Activated CD8-positive, alpha-beta T cell treated with anti-CD3 and anti-CD28 coated beads for 36 hours (primary cell): Measurements from ENCODE around the gene AGAP1. TPM values are rescaled to one million over a fixed set of nuclear protein-coding genes. Genes with fewer than 3 reads are reported as not detected.

Experiments used
- ATAC-seq: fragments of 200-7000 bp; cut with Tn5 transposase; one replicate; pipeline ENCODE4 v1.10.0; 2021; ENCODE audit warnings: mild to moderate bottlenecking, moderate library complexity
- CTCF ChIA-PET: fragments of 350-600 bp; sonication (Branson Sonifier 250); formaldehyde crosslinking; loops from one replicate; lab custom pipeline; 2021; ENCODE audit warnings: antibody characterized with exemption; lab: Charles Lee
- POLR2A ChIA-PET: fragments of 350-600 bp; sonication (Branson Sonifier 250); formaldehyde crosslinking; loops from one replicate; lab custom pipeline; 2021; ENCODE audit warnings: antibody characterized with exemption; lab: Charles Lee
- DNase-seq: peaks from one replicate; pipeline ENCODE4 v3.0.0-alpha.2; 2020
- H3K27ac Mint-ChIP-seq: one replicate; pipeline ENCODE4 v1.8.0; 2021; ENCODE audit warnings: mild to moderate bottlenecking, mixed read lengths
- H3K27me3 Mint-ChIP-seq: one replicate; pipeline ENCODE4 v1.8.0; 2021; ENCODE audit warnings: mixed read lengths
- H3K36me3 Mint-ChIP-seq: one replicate; pipeline ENCODE4 v1.8.0; 2021; ENCODE audit warnings: low read depth, mixed read lengths
- H3K4me1 Mint-ChIP-seq: one replicate; pipeline ENCODE4 v1.8.0; 2021; ENCODE audit warnings: low read depth, mixed read lengths
- H3K4me3 Mint-ChIP-seq: one replicate; pipeline ENCODE4 v1.8.0; 2021; ENCODE audit warnings: mild to moderate bottlenecking, moderate library complexity, mixed read lengths
- H3K9me3 Mint-ChIP-seq: one replicate; pipeline ENCODE4 v1.8.0; 2021; ENCODE audit warnings: mixed read lengths
- CTCF ChIP-seq: fragments of 200-600 bp; IDR thresholded peaks from one replicate; pipeline ENCODE4 v1.8.0; 2022; ENCODE audit warnings: antibody characterized with exemption, mild to moderate bottlenecking
- intact Hi-C: fragments of 100-400 bp; cut with micrococcal nuclease; formaldehyde crosslinking; loops from one replicate; pipeline ENCODE4 v1.10.0; 2022
- total RNA-seq, 2 experiments: library from RNA; stranded (reverse); gene quantifications; one replicate each; pipeline ENCODE4 v1.2.3, GENCODE V29; 2021

Gene AGAP1
- total RNA-seq, 2 experiments from 2014 or later, result 2.5 to 2.9 TPM

GRCh38 chr2:235960011-235960715 is 466.3 kb downstream of the AGAP1 start:
- no peak overlapping the region for H3K27ac Mint-ChIP-seq
- no peak for DNase-seq
- no peak for ATAC-seq
- H3K9me3 Mint-ChIP-seq, result no peaks in the 10 kb centered on the region
- POLR2A ChIA-PET, result no interaction called here
- H3K4me3 Mint-ChIP-seq, result no peak overlapping the region
- H3K27me3 Mint-ChIP-seq, result peaks cover 4% of the 10 kb centered on the region
- no peak for TF ChIP-seq CTCF
- intact Hi-C loops, result no loop called here
- CTCF ChIA-PET, result no interaction called here
- H3K36me3 Mint-ChIP-seq, result no peaks in the 10 kb centered on the region
- H3K4me1 Mint-ChIP-seq, result no peaks in the 10 kb centered on the region

GRCh38 chr2:235960716-235961640 is 467.1 kb downstream of the AGAP1 start:
- Mint-ChIP-seq H3K36me3 (no peaks in the 10 kb centered on the region), H3K4me1 (no peaks in the 10 kb centered on the region), H3K27ac (no peak overlapping the region), H3K9me3 (no peaks in the 10 kb centered on the region), H3K4me3 (no peak overlapping the region), H3K27me3 (peaks cover 2% of the 10 kb centered on the region)
- ChIA-PET CTCF (no interaction called here), POLR2A (no interaction called here)
- ATAC-seq, result no peak
- DNase-seq, result no peak
- intact Hi-C loops, result no loop called here
- no peak for TF ChIP-seq CTCF

DNA sequence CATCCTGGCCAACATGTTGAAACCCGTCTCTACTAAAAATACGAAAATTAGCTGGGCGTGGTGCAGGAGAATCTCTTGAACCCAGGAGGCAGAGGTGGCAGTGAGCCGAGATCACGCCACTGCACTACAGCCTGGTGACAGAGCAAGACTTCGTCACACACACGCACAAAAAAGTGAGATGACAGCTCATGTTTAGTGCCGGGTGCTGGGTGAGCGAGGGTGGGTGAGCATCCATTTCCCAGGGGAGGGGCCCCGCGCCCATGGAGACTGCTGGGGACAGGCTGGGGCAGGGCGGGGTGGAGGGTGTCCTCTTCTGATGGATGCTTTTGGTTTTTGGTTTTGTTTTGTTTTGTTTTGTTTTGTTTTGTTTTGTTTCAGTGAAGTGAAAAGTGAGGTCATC is 467.9 kb downstream of the AGAP1 start:
- Mint-ChIP-seq H3K4me1 (no peaks in the 10 kb centered on the region), H3K9me3 (no peaks in the 10 kb centered on the region), H3K27ac (no peak overlapping the region), H3K27me3 (peaks cover 2% of the 10 kb centered on the region), H3K36me3 (no peaks in the 10 kb centered on the region), H3K4me3 (no peak overlapping the region)
- ChIA-PET CTCF (no interaction called here), POLR2A (no interaction called here)
- no peak for TF ChIP-seq CTCF
- intact Hi-C loops, result no loop called here
- DNase-seq (no peak), ATAC-seq (no peak)

DNA sequence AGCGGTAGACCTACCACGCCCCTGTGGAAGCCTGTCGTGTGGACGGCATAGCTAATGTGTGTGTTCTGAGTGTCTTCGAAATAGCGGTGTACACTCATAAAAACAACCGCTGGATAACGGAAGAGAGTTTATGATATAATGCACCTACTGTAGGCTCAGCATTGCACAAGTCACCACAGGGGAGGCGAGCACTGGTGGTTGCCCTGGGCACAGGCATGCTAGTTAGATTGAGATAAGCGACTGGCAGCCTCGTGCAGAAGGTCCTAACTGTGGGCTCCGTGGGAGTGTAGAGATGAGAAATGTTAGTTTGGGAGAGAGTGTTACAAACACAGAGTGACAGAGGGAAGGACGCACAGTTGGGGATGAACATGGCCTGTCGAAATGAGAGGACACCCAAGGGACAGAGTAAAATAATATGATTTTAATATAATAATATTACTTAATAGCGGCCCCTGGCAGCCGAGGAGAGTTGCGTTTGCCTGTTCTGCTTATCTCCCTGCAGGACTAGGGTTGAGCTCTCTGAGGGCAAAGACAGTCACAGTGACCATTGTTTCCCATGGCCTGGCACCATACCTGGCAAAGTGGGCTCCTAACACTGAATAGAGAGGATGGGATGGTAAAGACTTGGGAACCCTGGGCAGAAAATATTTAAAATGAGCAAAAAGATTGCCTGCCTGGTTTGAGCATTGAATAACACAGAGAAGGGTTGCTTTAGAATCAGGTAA is 470.2 kb downstream of the AGAP1 start:
- no peaks in the 10 kb centered on the region for H3K4me1 Mint-ChIP-seq
- no peaks in the 10 kb centered on the region for H3K27me3 Mint-ChIP-seq
- DNase-seq, result no peak
- H3K36me3 Mint-ChIP-seq, result no peaks in the 10 kb centered on the region
- ChIA-PET CTCF (no interaction called here), POLR2A (no interaction called here)
- no peak for TF ChIP-seq CTCF
- intact Hi-C loops, result no loop called here
- no peaks in the 10 kb centered on the region for H3K9me3 Mint-ChIP-seq
- H3K4me3 Mint-ChIP-seq, result no peak overlapping the region
- ATAC-seq, result no peak
- no peak overlapping the region for H3K27ac Mint-ChIP-seq
